ENCODE data around the gene PRPSAP2.
A peak's percentile ranks its signal among the peaks of the same experiment; 100 is the strongest.
"Not testable (repeated sequence)": the region's sequence is repeated elsewhere in the genome, so short reads cannot be mapped to it uniquely, and the experiment has no call there.

The PRPSAP2 gene, protein sequence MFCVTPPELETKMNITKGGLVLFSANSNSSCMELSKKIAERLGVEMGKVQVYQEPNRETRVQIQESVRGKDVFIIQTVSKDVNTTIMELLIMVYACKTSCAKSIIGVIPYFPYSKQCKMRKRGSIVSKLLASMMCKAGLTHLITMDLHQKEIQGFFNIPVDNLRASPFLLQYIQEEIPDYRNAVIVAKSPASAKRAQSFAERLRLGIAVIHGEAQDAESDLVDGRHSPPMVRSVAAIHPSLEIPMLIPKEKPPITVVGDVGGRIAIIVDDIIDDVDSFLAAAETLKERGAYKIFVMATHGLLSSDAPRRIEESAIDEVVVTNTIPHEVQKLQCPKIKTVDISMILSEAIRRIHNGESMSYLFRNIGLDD

DNA sequence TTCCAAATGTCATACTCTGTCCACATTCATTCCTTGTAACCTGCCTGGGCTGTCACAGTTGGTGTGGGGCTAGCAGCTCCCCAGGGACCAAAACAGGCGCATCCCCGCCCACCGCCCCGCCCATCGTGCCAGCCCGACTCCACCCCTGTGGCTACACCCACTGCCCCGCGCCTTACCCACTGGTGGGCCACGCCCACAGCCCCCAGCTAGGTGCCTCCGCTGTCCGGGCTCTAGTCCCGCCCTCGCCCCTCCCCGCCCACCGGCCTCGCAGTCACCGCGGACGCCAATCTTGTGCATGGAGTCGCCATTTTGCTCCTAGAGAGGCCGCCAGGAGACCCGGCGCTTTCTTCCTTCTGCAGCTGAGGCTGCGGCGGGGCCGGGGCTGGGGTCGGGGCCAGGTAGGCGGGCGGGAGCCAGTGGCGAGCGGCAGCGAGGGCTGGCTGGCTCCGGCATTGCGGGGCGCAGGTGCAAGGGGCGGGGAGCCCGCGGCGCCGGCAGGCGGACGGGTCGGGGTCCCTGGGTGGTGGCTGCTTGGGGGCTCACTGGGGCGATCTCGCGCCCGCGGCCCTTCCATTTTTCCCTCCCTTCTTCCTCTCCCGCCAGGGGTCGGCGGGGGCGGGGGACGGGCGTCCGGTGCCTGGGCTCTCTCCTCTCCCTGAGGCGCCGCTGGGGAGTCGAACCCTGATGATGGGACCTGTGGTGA lies at the start of gene PRPSAP2:
PRPSAP2 (plus strand) TSS at position 268 of the 703 bp plus-strand sequence. CDS start 7,703 bp downstream, outside the sequence.
- DNase-seq: peak; percentile 96 to 98

DNA sequence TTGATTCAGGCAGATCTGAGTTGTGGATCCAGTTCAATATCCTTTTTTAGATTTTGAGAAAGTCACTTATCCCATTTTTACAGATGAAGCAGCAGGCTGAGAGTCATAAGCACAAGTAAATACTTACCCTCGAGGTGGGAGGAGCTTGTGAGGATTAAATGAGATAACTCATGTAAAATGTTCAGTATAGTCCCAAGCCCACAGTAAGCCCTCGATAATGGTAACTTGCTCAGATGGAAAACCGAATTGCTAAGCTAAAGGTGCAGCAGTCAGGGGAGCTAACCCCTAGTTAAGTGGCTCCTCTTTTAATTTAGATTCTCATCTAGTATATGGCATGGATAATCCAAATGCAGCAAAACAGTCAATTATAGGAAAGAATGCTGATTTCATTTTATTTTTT lies 42.0 kb upstream of the PRPSAP2 start:
- not testable (repeated sequence) for DNase-seq

DNA sequence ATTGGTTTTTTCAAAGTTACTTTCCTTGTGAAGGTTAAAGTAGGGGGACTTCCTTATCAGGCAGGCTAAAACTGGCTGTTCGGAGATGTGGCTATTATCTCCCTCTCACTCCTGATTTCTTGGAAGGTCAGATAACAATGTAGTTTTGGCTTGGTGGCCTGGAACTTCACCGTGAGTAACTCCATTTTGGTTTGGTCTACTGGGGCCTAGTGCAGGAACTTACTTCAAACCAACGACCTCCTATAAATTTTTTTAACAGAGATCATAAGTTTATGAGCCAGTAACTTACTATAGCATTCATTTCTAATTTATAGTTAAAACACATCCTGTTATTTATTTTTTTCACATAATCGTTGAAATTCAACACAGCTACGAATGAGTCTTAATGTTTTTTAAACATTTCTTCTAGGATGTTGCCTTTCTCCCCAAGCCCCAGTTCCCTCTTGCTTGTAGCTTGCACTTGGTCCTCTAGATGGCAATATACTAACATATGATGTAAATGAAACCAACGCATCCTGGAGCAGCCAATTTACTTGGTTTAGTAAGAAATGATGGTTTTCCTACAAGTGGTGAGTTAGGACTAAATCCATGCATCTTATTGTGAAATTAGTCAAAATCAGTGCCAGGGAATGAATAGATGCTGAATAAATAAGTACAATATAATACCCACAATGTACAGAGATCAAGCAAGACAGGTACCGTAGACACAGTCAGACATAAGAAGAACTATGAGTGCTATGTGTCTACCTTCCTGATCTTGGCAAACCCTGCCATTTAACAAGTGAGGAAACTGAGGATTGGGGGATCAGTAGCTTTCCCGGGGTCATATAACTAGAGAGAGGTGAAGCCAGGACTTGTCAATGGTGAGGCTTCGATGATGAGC lies 41.2 kb upstream of the PRPSAP2 start:
- DNase-seq: peak; percentile 37 to 73

DNA sequence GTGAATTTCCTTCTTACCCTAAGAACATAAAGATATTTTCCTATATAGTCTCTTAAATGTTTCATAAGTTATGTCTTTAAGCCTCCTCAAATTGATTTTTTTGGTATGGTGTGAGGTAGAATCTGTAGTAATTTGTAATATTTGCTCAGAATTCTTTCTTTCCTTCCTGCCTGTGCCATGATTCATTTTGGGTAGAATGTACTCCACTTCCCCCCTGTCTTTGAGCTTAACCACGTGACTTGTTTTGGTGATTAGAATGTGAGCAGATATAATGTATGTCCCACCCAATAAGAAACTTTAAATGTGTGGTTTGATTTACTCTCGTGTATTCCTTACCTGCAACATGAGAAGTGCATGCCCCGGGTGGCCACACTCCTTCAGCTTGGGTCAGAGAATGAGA lies 36.5 kb upstream of the PRPSAP2 start:
- not testable (repeated sequence) for DNase-seq

DNA sequence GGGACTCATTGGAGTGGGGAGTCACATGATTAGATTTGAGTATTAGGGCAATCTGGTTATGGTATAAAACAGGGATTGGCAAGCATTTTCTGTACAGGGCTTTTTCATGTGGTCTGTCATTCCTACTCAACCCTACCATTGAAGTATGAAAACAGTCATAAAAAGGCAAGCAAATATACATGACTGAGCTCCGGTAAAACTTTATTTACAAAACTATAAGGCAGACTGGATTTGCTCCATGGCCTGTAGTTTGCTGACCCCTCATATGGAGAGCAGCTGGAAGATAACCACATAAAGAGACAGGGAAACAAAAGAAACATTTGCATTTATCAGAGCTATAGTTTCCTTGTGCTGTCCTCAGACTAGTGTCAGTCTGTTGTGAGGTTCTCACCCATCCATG lies 30.3 kb upstream of the PRPSAP2 start:
- not testable (repeated sequence) for DNase-seq

DNA sequence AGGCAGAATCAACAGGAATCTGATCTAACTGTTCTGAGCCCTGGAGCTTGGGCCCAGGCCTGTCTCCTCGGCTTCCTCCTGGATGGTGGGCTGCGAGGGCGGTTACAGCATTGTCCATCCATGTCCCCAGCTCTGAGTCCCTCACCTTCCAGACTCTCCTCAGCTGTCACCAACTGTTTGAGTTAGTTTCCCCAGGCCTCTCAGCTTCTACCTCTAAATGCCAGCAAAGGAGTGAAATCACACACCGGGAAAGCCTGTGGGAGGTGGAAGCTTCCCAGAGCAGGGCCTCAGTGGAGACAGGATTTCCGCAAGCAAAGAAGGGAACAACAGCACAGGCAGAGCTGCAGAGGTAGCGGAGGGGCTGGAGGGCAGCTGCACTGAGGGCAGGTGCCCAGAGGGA lies 9.4 kb upstream of the PRPSAP2 start:
- no peak for DNase-seq

DNA sequence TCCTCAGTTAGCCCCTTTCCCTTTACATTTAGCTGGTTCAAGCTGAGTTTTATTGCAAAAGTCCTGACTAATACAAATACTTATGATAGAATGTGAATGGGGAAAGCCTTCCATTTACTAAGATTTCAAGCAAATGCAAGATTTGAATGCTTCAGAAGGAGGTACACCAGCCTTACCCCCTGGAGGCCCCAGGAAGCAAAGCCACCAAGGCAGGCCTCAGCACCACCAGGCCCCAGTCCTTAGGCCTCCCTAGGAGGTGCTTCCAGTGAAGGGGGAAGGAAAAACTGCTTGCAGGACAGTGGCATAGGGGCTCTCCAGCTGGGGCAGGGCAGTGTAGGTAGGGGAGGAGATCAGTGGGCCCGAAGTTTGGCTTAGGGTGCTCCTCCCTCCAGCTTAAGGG lies 7.3 kb upstream of the PRPSAP2 start:
- no peak for DNase-seq

DNA sequence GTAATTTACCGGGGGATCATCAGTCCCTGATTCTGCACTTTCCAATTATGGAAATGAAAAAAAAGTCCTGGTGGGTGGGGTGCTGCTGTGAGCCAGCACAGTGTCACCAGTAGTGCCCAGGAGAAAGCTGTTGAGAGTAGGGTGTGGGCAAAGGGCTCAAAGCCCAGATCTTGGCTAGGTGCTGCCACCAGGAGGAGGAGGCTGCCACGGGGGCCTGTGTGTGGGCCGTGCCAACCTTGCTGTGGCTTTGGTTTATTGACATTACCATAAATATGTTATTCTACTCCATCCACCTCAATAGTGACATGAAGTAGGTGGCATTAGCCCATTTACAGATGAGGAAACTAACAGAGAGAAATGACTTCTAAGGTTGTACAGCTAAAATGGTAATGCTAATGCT lies 6.7 kb upstream of the PRPSAP2 start:
- no peak for DNase-seq

DNA sequence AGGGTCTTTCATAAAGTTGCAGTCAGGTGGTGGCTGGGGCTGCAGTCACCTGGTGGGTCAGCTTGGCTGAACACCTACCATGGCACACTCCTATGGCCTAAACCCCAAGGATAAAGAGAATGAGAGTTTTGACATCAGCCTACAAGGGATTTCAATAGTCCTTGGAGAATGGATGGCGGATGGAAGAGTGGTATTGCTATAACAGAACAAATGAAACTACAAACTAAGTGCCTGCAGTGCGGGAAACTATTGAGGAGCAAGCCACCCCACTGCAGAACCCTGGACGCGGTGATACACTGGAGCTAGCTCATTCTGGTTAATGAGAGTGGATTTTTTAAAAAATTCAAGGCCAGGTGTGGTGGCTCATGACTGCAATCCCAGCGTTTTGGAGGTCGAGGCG lies 3.0 kb upstream of the PRPSAP2 start:
- DNase-seq: no peak

DNA sequence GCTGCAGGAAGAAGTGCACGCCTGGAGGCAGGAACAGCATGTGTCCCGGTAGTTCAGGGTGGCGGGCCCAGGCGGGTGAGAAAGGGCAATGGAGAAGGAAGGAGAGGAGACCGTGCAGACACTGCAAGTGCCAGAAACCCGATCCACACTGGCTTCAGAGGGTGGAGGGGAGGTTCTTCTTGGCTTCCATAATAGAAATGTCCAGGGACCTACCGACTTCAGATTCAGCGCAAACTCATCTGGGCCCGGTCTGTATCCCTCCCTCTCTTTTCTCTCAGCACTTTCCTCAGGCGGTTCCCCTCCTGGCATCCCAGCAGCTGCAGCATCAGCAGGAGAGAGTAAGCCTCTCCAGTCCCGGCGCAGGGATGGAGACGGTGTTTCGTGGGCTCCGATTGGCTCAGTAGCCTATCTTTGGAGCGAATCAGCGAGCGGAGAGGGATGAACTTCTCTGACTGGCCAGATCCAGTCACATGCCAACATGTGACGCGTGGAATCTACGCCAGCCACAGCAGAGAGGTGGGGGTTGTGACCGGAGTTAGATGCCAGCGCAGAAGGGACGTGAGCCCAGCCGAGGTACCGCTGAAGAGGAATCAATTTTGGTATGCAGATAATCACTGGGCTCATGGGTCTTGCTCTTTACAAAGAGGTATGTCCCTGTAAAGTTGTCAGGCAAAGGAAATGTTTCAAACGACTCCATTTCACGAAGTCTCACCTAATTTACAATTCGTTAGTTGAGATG lies 1.9 kb upstream of the PRPSAP2 start:
- peak; percentile 88 to 90 for DNase-seq

DNA sequence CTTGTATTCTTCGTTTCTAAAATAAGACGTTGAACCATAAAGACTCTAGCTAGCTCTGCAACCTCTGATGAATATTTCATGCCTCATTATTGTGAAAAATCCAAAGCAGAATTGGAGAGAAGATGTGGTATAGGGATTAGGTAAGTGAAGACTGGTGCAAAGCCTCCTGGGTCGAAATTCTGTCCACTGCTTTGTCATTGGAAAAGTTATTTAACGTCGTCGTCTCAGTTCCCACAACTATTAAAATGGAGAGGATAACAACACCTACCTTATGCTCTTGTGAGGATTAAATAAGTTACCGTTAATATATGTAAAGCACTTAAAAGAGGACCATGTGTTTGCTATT lies 1.4 kb upstream of the PRPSAP2 start:
- no peak for DNase-seq

DNA sequence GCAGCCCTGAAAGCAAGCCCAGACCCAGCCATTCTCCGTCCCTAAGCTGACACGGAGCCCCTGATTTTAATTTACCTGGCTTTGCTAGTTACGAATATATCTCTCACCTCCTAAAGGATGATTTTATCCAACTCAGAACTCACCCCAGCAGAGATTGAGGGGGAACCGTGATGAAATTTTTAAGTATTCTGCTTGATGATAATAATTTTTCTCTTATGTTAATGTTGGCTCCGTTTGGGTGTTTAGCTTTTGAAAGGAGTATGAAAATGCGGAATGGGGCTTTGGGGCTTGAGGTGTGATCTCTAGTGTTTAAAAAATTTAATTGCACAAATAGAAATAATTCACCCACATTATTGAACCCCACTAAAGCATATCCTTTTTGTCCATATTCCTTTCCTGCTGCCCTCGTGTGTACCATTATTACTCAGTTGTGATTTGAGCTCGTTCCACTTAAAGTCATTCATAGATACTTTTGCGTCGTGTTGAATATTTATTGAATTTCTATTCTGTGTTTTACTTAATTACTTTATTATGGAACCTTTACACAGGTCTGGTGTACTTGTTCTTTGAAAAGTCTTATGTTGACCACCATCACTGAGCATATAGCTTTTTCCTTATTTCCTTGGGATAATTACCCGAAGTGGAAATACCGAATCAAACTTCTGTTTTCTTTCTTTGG lies 775 bp downstream of the PRPSAP2 start:
- DNase-seq: no peak

DNA sequence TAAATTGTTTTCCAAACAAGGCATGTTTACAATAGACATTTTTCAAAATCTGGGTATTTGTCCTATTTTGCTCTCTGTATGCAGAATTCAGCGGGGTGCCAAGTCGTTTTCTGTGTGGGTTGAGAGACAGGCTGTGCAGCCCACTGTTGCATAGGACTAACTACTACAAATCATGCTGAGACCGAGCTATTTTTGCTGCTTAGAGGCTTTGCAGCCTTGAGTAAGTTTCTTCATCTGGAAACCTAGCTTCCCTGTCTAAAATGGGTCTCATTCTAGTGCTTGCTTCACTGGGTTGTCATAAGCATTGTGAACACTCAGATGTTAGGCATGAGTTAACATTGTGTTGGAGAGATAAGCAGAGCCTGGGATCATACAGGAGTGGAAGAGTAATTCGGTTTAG lies 1.3 kb downstream of the PRPSAP2 start:
- DNase-seq: no peak

DNA sequence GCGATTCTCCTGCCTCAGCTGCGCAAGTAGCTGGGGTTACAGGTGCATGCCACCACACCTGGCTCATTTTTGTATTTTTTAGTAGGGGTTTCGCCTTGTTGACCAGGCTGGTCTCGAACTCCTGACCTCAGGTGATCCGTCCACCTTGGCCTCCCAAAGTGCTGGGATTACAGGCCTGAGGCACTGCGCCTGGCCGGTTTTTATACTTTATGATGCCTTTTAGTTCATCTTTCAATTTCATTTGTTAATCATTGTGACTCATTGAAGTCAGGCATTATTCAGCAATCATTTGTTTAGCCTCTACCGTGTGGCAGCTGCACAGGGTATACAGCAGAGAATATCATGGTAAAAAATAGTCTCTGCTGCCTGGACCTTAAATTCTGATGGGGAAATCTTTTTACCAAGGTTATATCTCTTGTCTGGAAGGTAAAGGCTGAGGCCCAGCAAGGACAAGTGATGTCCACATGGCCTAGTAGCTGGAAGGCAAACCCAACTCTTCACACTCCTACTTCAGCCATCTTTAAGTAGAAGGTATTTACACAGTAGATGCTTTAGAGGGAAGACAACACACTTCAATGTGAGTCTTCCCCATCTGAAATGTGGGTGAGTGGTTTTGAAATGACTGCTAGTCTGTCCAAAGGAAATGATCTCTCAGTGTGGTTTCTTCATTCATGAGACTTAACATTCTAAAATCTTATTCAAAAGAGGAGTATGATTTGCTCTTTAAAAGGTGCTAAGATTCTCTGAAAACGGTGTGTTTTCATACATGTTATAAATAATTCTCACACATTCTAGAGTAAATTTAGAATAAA lies 2.4 kb downstream of the PRPSAP2 start:
- no peak for DNase-seq

DNA sequence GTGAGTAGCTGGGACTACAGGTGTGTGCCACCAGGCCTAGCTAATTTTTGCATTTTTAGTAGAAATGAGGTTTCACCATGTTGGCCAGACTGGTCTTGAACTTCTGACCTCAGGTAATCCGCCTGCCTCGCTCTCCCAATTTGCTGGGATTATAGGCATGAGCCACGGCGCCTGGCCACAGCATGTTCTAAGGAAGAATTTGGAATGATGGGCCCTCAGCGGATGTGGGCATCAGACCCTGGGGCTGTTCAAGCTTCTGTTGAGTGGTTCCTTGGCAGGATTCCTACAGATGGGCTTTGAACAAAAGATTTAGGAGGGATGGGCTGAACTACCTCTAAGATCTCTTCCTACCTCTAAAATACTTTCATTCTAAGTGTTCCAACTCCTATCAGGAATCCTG lies 4.1 kb downstream of the PRPSAP2 start:
- DNase-seq: no peak

DNA sequence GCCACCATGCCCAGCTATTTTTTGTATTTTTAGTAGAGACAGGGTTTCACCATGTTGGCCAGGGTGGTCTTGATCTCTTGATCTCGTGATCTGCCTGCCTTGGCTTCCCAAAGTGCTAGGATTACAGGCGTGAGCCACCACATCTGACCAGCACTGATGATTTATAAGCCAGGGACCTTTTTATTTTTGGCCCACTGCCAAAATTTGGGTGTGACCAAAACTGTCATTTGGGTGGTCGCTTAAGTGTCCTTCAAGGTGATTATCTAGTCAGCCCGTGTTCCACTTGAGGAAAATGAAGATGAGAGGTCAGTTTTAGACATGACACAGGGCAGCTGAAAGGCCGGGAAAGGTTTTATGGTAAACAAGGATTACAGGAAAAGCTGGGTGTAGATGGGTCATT lies 7.1 kb downstream of the PRPSAP2 start:
- DNase-seq: not testable (repeated sequence)

DNA sequence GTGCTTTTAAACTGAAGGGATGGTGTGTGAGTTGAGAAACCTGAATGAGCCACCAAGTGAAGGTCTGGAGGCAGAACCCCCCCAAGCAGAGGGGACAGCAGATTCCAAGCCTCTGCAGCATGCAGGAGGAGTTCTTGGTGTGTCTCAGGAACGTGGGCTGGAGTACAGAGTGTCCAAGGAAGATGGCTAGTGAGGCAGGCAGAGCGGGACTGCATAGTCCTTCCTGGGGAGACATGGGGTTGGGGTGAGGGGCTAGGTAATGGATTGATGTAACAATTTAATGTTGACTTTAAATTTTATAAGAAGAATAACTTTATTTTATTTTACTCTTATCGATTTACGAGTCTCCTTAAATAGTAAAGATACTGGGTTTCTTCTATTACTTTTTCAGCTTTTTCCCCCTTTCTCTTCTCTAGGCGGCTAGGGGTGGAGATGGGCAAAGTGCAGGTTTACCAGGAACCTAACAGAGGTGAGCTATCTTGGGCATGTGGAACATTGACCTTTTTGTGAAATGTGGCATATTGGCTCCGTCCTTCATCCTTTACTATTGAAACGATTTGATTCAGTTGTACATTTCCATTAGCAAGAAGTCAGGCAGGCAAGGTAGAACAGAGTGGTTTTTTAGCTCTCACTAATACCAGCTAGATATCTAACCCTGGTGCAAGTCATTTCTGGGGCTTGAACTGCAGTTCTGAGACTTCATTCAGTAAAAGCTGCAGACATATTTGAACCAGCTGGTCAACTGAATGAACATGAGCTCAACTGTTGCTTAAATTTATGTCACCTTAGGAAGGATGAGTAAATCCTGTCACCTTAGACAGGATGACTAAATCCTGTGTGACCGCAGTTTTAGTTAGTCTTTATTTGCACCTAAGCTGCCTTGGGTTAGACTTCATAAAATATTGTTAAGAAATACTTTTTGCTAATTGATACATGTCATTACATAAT lies 9.2 kb downstream of the PRPSAP2 start:
- no peak for DNase-seq

DNA sequence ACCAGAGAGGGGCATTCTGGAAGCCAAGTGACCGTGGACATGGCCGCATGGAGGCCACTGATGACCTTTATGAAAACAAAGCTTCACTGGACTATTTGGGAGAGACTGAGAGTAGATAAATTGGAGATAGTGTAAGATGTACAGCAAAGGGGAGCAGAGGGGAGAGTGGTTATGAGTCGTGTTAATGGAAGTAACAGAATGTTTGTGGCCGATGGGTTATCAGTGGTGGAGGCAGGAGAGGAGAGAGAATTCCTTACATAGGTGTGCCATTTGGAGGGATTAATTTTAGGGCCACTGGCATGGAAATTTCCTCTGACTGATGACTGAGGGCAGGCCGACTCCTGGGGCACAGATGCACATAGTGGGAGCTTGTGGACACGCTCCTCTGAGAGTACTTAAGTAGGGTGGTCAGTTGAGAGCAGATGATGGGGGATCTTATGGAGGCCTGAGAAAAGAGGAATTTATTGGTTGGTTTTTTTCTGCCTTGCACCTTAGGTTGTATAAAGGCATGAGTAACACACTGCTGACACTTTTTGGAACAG lies 19.2 kb downstream of the PRPSAP2 start:
- no peak for DNase-seq

DNA sequence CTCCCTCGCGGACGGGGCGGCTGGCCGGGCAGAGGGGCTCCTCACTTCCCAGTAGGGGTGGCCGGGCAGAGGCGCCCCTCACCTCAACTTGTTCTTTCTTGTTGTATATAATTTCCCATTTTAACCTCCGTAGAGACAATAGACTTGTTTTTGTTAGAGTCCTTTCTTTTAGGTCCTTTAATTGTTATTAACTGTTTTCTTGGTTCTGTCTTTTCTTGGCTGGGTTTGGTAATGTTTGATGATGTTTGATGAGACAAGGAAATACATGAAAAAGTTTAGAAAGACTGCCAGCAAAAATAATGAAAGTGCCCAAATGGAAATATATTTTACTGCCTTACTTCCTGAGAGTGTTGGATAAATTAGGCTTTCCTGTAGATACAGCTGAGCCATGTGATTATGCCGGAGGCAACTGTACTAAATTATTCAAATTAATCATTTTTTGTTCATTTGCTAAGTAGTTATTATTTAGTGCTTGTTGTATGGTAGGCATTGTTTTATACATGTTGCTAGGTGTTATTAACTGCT lies 30.9 kb downstream of the PRPSAP2 start:
- no peak for DNase-seq

DNA sequence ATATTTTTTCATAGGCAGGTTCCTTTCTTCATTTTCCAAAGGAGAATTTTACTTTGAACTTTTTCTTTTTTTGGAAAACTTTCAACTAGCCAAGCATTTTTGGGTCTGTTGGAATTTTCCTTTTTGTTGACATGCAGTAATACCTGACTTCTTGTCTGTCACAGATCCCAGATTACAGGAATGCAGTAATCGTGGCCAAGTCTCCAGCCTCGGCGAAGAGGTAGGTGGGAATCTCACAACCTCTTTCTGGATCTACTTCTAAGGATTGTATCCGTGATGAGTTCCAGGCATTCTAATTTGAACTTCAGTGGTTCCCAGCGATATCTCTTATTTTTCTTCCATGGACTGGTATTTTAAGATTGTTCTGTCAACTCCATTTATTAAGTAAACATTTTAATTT lies 31.7 kb downstream of the PRPSAP2 start:
- no peak for DNase-seq

Data from CD4-positive, alpha-beta T cell treated with Interleukin-1 beta for 1 hour (primary cell).